Stimulated activated naive CD8-positive, alpha-beta T cell treated with anti-CD3 and anti-CD28 coated beads, Interleukin-15, amount 100 ng/mL, for 72 hours (primary cell): Measurements from ENCODE around the gene EIF4G1.

ENCODE experiments used
- ATAC-seq: fragments of 150-1000 bp; cut with Tn5 transposase; 2 replicates; pipeline ENCODE4 v1.10.0; 2021; ENCODE audit warnings: mild to moderate bottlenecking, moderate library complexity
- DNase-seq, 2 donors: peaks; one replicate each; pipeline ENCODE4 v3.0.0; 2021 to 2022
- H3K27ac Mint-ChIP-seq, 2 donors: one replicate each; pipeline ENCODE4 v1.8.0; 2022; ENCODE audit warnings: mild to moderate bottlenecking in 2 of 2, mixed read lengths in 2 of 2, moderate library complexity in 2 of 2
- H3K27me3 Mint-ChIP-seq: one replicate; pipeline ENCODE4 v1.8.0; 2022; ENCODE audit warnings: mixed read lengths
- H3K4me1 Mint-ChIP-seq: one replicate; pipeline ENCODE4 v1.8.0; 2022; ENCODE audit warnings: mild to moderate bottlenecking, mixed read lengths
- H3K4me3 Mint-ChIP-seq, 2 donors: one replicate each; pipeline ENCODE4 v1.8.0; 2022; ENCODE audit warnings: mild to moderate bottlenecking in 2 of 2, mixed read lengths in 2 of 2, moderate library complexity in 1 of 2
- H3K9me3 Mint-ChIP-seq, 2 donors: one replicate each; pipeline ENCODE4 v1.8.0; 2022; ENCODE audit warnings: mixed read lengths in 2 of 2

Gene EIF4G1

DNA sequence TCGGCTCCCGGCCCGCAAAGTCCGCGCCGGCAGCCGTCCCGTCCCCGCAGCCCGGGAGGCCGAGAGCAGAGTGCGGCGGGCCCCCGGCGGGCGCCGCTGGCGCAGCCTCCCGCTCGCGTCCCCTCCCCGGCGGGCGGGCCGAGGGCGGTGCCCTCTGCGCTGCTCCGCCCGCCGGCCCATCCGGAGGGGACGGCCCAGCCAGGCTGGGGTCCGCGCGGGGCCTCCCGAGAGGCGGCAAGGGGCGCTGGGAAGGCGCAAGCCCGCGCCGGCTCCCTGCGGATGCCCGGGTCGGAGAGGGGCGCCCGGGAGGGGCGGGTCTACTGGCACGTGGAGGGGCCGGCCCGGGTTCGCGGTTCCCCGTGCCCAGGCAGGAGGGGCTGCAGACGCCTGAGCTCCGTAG is 47.1 kb downstream of the EIF4G1 start, which contains the start of the genes CLCN2 and POLR2H:
Gene CLCN2, minus strand, starts transcription at position 74 of the 400 bp plus-strand sequence. CDS start 126 bp downstream, outside the sequence.
Gene POLR2H, plus strand, starts transcription at position 179 of the 400 bp plus-strand sequence. CDS start 1,783 bp downstream, outside the sequence.
- H3K9me3 Mint-ChIP-seq: no peaks in the 10 kb centered on the region
- DNase-seq (peak; percentile 65 to 69), ATAC-seq (peak; percentile 31)
- H3K27me3 Mint-ChIP-seq: no peaks in the 10 kb centered on the region
- H3K4me1 Mint-ChIP-seq: peaks cover 46% of the 10 kb centered on the region
- peak within 1 kb of the TSS; percentile 95 to 98 for H3K4me3 Mint-ChIP-seq
- H3K27ac Mint-ChIP-seq: peak within 1 kb of the TSS; percentile 89 to 90

GRCh38 chr3:184361932-184362667 is 47.7 kb downstream of the EIF4G1 start:
- Mint-ChIP-seq H3K9me3 (no peaks in the 10 kb centered on the region), H3K4me1 (peaks cover 51% of the 10 kb centered on the region), H3K4me3 (peak overlapping the region; percentile 95 to 98), H3K27ac (peak overlapping the region; percentile 89 to 90), H3K27me3 (no peaks in the 10 kb centered on the region)
- DNase-seq (peak; percentile 63 to 67), ATAC-seq (peak; percentile 39)

- ATAC-seq (peak; percentile 89), DNase-seq (peak; percentile 96 to 98)
- Mint-ChIP-seq H3K9me3 (no peaks in the 10 kb centered on the region), H3K27me3 (no peaks in the 10 kb centered on the region), H3K27ac (peak overlapping the region; percentile 96 to 97), H3K4me3 (peak overlapping the region; percentile 95 to 98), H3K4me1 (peaks cover 57% of the 10 kb centered on the region)
Measured at GRCh38 chr3:184362668-184363546, 48.5 kb downstream of the EIF4G1 start.

- Mint-ChIP-seq H3K27ac (peak overlapping the region; percentile 35 to 80), H3K4me1 (peaks cover 40% of the 10 kb centered on the region), H3K4me3 (no peak overlapping the region), H3K27me3 (no peaks in the 10 kb centered on the region), H3K9me3 (no peaks in the 10 kb centered on the region)
- ATAC-seq (no peak), DNase-seq (no peak)
Measured at GRCh38 chr3:184366619-184367289, 52.3 kb downstream of the EIF4G1 start.

- no peaks in the 10 kb centered on the region for H3K27me3 Mint-ChIP-seq
- peaks cover 42% of the 10 kb centered on the region for H3K4me1 Mint-ChIP-seq
- H3K9me3 Mint-ChIP-seq: no peaks in the 10 kb centered on the region
- H3K4me3 Mint-ChIP-seq: no peak overlapping the region
- DNase-seq (no peak), ATAC-seq (no peak)
- peak overlapping the region in 1 of 2 donors; percentile 65 for H3K27ac Mint-ChIP-seq
Measured at GRCh38 chr3:184368116-184368515, 53.7 kb downstream of the EIF4G1 start.

DNA sequence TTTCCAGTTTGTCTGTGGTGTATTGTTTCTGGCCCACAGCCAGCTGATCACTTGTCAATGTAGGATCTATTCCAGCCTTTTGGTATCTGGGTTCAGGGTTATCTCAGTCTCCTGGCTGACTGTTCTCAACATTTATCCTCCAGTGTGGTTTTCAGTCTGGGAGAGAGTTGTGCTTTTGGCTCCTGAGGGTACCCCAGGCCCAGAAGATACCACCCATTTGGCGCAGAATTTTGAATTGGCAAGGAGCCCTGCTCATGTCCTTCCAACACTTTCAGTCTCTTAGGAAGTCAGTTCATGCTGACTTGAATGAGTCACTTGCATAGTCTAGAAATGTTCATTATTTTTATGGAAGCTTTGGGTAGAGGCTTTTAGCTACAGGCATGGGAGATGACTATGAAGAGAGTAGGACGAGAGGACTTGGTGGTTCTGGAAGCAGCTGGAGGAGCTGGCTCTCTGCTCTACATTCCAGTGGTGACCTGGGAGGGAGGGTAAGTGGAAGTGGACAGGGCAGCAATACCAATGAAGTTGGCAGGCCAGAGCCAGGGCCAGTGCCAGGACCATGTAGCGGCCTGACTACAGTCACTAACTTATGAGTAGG is 54.3 kb downstream of the EIF4G1 start:
- DNase-seq (no peak), ATAC-seq (no peak)
- Mint-ChIP-seq H3K4me3 (no peak overlapping the region), H3K27me3 (no peaks in the 10 kb centered on the region), H3K4me1 (peaks cover 42% of the 10 kb centered on the region), H3K9me3 (no peaks in the 10 kb centered on the region), H3K27ac (peak overlapping the region in 1 of 2 donors; percentile 47)

GRCh38 chr3:184371570-184372018 is 57.2 kb downstream of the EIF4G1 start:
- Mint-ChIP-seq H3K27me3 (peaks cover 14% of the 10 kb centered on the region), H3K9me3 (no peaks in the 10 kb centered on the region), H3K4me1 (peaks cover 18% of the 10 kb centered on the region), H3K27ac (peak overlapping the region in 1 of 2 donors; percentile 78), H3K4me3 (no peak overlapping the region)
- ATAC-seq: peak; percentile 94
- DNase-seq: peak; percentile 63 to 68

- Mint-ChIP-seq H3K4me3 (no peak overlapping the region), H3K4me1 (peaks cover 11% of the 10 kb centered on the region), H3K27ac (no peak overlapping the region), H3K27me3 (peaks cover 20% of the 10 kb centered on the region), H3K9me3 (no peaks in the 10 kb centered on the region)
- DNase-seq: no peak
- ATAC-seq: no peak
Measured at GRCh38 chr3:184372296-184372821, 58.0 kb downstream of the EIF4G1 start.

GRCh38 chr3:184372911-184373310 is 58.5 kb downstream of the EIF4G1 start:
- H3K9me3 Mint-ChIP-seq: no peaks in the 10 kb centered on the region
- peaks cover 24% of the 10 kb centered on the region for H3K27me3 Mint-ChIP-seq
- ATAC-seq: no peak
- peak overlapping the region in 1 of 2 donors; percentile 19 for H3K27ac Mint-ChIP-seq
- no peak overlapping the region for H3K4me3 Mint-ChIP-seq
- H3K4me1 Mint-ChIP-seq: peaks cover 8% of the 10 kb centered on the region
- no peak for DNase-seq

- Mint-ChIP-seq H3K9me3 (no peaks in the 10 kb centered on the region), H3K27me3 (peaks cover 29% of the 10 kb centered on the region)
Measured at GRCh38 chr3:184373422-184373821, 59.0 kb downstream of the EIF4G1 start.

DNA sequence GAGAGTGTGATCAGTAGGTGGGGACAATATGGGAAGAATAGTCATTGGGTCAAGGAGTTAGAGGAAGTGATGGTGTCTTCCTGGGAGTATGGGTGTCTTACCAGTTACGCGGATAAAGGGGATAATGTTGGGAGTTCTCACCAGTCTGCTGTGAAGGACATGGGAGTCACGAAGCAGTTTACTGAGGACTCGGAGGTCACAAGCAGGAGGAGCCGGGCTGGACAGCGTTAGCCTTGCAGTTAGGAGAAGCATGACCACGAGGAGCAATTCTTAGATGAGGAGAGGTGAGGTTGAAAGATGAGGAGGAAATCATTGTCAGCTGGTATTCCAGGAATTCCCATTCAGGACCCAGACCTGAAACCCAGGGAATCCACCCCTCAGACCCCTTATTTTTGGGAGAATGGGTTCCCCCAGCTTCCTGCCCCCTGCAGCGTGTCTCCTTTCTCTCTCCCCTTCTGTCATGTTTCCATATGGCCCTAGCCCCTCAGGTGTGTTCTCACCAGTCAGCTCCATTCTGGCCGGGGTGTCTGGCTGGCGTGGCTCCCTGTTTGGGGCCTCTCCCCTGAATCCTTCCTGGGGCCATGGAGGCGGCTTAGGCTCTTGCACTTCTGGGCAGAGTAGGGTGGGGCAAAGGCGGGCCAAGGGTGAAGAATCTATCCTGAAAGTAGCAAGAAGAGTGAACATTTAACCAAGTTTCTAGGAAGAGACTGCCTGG is 61.5 kb downstream of the EIF4G1 start:
- DNase-seq (no peak), ATAC-seq (no peak)
- Mint-ChIP-seq H3K4me1 (peaks cover 10% of the 10 kb centered on the region), H3K27ac (no peak overlapping the region), H3K27me3 (peaks cover 46% of the 10 kb centered on the region), H3K9me3 (no peaks in the 10 kb centered on the region), H3K4me3 (no peak overlapping the region)

More at GRCh38 chr3:184373422-184373821, 59.0 kb downstream of the EIF4G1 start:
- Mint-ChIP-seq H3K4me3 (no peak overlapping the region), H3K4me1 (peaks cover 8% of the 10 kb centered on the region), H3K27ac (no peak overlapping the region)
- no peak for ATAC-seq
- DNase-seq: no peak

DNA sequence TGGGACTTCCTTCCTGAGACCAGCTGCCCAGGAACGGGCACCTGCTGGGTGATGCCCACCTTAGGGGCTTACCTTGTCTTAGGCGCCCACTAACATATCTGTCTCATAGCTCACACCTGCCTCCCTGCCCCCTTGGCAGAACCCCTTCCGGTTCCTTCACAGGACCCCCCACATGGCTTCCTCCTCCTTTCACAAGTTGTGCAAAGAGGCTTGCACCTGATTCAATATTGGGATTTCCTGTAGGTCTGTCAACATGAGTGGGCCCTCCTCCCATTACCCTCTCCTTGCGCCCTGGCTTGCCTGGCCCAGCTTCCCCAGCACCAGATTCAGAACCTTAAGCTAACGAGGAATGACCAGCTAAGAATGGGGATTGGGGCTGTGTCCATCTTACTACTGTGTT is 63.0 kb downstream of the EIF4G1 start:
- no peak for DNase-seq
- no peak for ATAC-seq
- H3K9me3 Mint-ChIP-seq: no peaks in the 10 kb centered on the region
- H3K27ac Mint-ChIP-seq: no peak overlapping the region
- peaks cover 61% of the 10 kb centered on the region for H3K27me3 Mint-ChIP-seq
- H3K4me3 Mint-ChIP-seq: no peak overlapping the region
- peaks cover 12% of the 10 kb centered on the region for H3K4me1 Mint-ChIP-seq

DNA sequence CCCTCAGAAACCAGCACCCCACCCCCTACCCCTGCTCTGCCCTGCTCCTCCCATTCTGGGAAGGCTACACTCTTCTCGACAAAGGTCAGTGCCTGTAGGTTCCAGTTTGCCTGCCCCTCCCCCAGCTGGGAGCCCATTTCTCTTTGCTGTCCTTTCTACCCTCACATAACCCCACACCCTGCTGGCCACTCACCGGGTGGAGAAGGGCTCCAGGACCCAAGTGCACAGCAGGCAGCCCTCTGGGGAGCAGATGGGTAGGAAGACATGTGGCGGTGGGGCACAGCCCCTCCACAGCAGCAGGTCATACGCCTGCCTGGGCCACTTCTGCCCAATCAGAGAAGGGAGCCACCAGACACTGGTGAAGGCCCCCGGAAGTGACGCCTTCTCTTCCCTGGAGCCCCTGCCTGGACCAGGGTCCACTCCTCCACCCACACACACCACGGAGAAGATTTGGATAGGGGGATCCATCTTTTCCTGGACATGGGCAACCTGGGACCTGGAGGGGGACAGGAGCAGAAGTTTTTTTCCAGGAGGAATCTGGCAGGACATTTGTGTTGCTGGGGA is 63.6 kb downstream of the EIF4G1 start, which contains the start of gene THPO:
Gene THPO, minus strand, starts transcription at position 326 of the 564 bp plus-strand sequence. CDS start 1,948 bp downstream, outside the sequence.
- no peak for DNase-seq
- H3K27me3 Mint-ChIP-seq: peaks cover 67% of the 10 kb centered on the region
- H3K4me3 Mint-ChIP-seq: peak within 1 kb of the TSS in 1 of 2 donors; percentile 72
- ATAC-seq: no peak
- H3K9me3 Mint-ChIP-seq: no peaks in the 10 kb centered on the region
- peaks cover 12% of the 10 kb centered on the region for H3K4me1 Mint-ChIP-seq
- H3K27ac Mint-ChIP-seq: no peak within 1 kb of the TSS
